MM.1S (cell line): Measurements from ENCODE around the gene GCK.

Experiments used
- CTCF ChIP-seq: fragments of 300-600 bp; sonication (generic); IDR thresholded peaks from 2 replicates; pipeline ENCODE4 v1.5.1; 2016; ENCODE audit warnings: antibody characterized with exemption, low read length, mixed read lengths
- EZH2 ChIP-seq: fragments of 300-600 bp; sonication (generic); optimal IDR thresholded peaks from 2 replicates; pipeline ENCODE3; 2017; ENCODE audit warnings: low read depth, mild to moderate bottlenecking, antibody characterized with exemption, low read length, mixed read lengths
- EZH2phosphoT487 ChIP-seq: fragments of 300-600 bp; sonication (generic); IDR thresholded peaks from 2 replicates; pipeline ENCODE4 v1.6.1; 2018; ENCODE audit warnings: antibody characterized with exemption, low read length

DNA sequence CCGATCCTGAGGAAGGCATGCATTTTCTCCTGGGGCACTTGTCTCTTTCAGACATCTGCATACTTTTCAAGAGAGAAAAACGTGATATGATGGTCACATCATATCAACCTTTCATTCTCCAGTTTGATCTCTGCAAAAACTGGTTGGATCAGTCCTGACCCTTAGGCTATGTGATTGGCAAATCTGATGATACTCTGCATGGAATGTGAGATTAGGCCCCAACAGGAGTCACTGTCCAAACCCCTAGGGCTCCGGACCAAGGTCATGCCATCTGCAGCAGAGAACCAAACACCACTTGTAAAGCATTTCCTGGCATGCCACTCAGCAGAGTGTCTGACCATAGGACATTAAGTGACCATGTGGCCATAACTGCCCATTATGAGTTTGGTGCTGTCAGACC, 8.6 kb downstream of the GCK start:
- no peak for TF ChIP-seq CTCF
- no peak for TF ChIP-seq EZH2
- no peak for TF ChIP-seq EZH2phosphoT487
